GM04504 (cell line): ENCODE measurements around the gene ACTR8.

Source experiments
- DNase-seq: peaks from one replicate; pipeline ENCODE4 v3.0.0-alpha.2; 2012; ENCODE audit warnings: low read depth

Gene ACTR8

GRCh38 chr3:53865732-53866499, 16.0 kb downstream of the ACTR8 start:
- DNase-seq = no peak

GRCh38 chr3:53863145-53863544, 18.8 kb downstream of the ACTR8 start:
- DNase-seq = no peak

GRCh38 chr3:53862241-53862640, 19.7 kb downstream of the ACTR8 start:
- DNase-seq = no peak

GRCh38 chr3:53860196-53860595, 21.8 kb downstream of the ACTR8 start:
- DNase-seq = no peak

GRCh38 chr3:53859178-53859577, 22.8 kb downstream of the ACTR8 start:
- no peak for DNase-seq

GRCh38 chr3:53858096-53858741, 23.7 kb downstream of the ACTR8 start:
- no peak for DNase-seq

GRCh38 chr3:53856964-53857363, 25.0 kb downstream of the ACTR8 start:
- DNase-seq = no peak

- peak; percentile 16 for DNase-seq
These were observed 31.1 kb downstream of the ACTR8 start for GRCh38 chr3:53850895-53851294.

GRCh38 chr3:53849916-53850315, 32.0 kb downstream of the ACTR8 start:
- DNase-seq = no peak

GRCh38 chr3:53846851-53847155, 35.1 kb downstream of the ACTR8 start:
- no peak for DNase-seq

GRCh38 chr3:53846134-53846850, 35.7 kb downstream of the ACTR8 start, which contains the start of the genes CHDH and IL17RB:
CHDH (minus strand) TSS chr3:53846419; CDS start chr3:53824008, 22,411 bp downstream.
IL17RB (plus strand) TSS chr3:53846568; CDS start chr3:53846589, 21 bp downstream.
- DNase-seq = no peak

GRCh38 chr3:53845881-53846133, 36.1 kb downstream of the ACTR8 start:
- no peak for DNase-seq

- DNase-seq = no peak
These were observed 36.7 kb downstream of the ACTR8 start for GRCh38 chr3:53845103-53845880.

GRCh38 chr3:53844262-53845102, 37.5 kb downstream of the ACTR8 start:
- DNase-seq = no peak

- DNase-seq = no peak
These were observed 38.5 kb downstream of the ACTR8 start for GRCh38 chr3:53843195-53844177.

- DNase-seq = no peak
These were observed 39.3 kb downstream of the ACTR8 start for GRCh38 chr3:53842436-53843194.

GRCh38 chr3:53841296-53841695, 40.7 kb downstream of the ACTR8 start:
- DNase-seq = no peak

GRCh38 chr3:53837331-53837730, 44.6 kb downstream of the ACTR8 start:
- no peak for DNase-seq

GRCh38 chr3:53836084-53836872, 45.7 kb downstream of the ACTR8 start:
- DNase-seq = no peak
